HepG2 (cell line): ENCODE measurements around the gene SPON2. TPM values are rescaled to one million over a fixed set of nuclear protein-coding genes. Genes with fewer than 3 reads are reported as not detected.

Source experiments
- ATAC-seq: fragments of 200-7000 bp; cut with Tn5 transposase; 3 replicates; pipeline ENCODE4 v1.9.1; 2020; ENCODE audit warnings: mild to moderate bottlenecking, moderate library complexity
- BruUV-seq: library from RNA; stranded (reverse); fragments of 400-500 nt; replicated peaks from 2 replicates; lab custom pipeline; 2021; lab: Mats Ljungman, UMichigan
- CTCF ChIA-PET: fragments of 300-600 bp; formaldehyde crosslinking; extraction: SDS; loops from one replicate; lab custom pipeline; 2021; ENCODE audit warnings: low total read pairs, inconsistent platforms, low intra/inter-chr PET ratio; lab: Yijun Ruan, JAX
- POLR2A ChIA-PET: fragments of 350-600 bp; sonication (Branson Sonifier 250); formaldehyde crosslinking; loops from one replicate; lab custom pipeline; 2020; ENCODE audit warnings: antibody characterized with exemption, inconsistent platforms; lab: Yijun Ruan, JAX
- DNase-seq: peaks from one replicate; pipeline ENCODE4 v3.0.0-alpha.2; 2015; ENCODE audit warnings: low spot score
- FAIRE-seq: peaks from 3 replicates; lab custom pipeline; 2011; peaks lifted over from hg19 to GRCh38; lab: Jason Lieb, UNC
- H2AFZ ChIP-seq: one replicate; pipeline ENCODE4 v1.6.1; 2011; ENCODE audit warnings: low read length, inconsistent platforms
- H3K27ac ChIP-seq: fragments of 300-600 bp; 3 replicates; pipeline ENCODE4 v1.8.0; 2011; ENCODE audit warnings: mixed run types, mild to moderate bottlenecking, mixed read lengths, low read length, inconsistent platforms; ENCODE audit not compliant: insufficient read depth; ENCODE audit errors: extremely low read length
- H3K27me3 ChIP-seq, 2 experiments: fragments of 200-600 bp in 1 of 2; 2 replicates in 1 of 2; 3 replicates in 1 of 2; pipeline versions ENCODE4 v1.6.0 to v1.8.0; 2011; ENCODE audit warnings: low read length in 2 of 2, mild to moderate bottlenecking in 2 of 2, moderate library complexity in 2 of 2, inconsistent platforms in 1 of 2; ENCODE audit not compliant: insufficient read depth in 2 of 2, control insufficient read depth in 1 of 2
- H3K36me3 ChIP-seq, 2 experiments: fragments of 200-600 bp in 1 of 2; replicated peaks in 1 of 2; 2 replicates in 1 of 2; 3 replicates in 1 of 2; pipeline versions ENCODE4 v1.5.1 to v1.8.0; 2011; ENCODE audit warnings: low read length in 2 of 2, inconsistent platforms in 1 of 2; ENCODE audit not compliant: insufficient read depth in 2 of 2, control insufficient read depth in 1 of 2
- H3K4me1 ChIP-seq: 2 replicates; pipeline ENCODE4 v1.5.1; 2012; ENCODE audit warnings: low read length, inconsistent platforms; ENCODE audit not compliant: insufficient read depth
- H3K4me2 ChIP-seq: 2 replicates; pipeline ENCODE4 v1.6.0; 2011; ENCODE audit warnings: low read depth, low read length, inconsistent platforms
- H3K4me3 ChIP-seq, 3 experiments: fragments of 200-600 bp in 1 of 3; sonication (generic), shearing (Covaris generic) in 1 of 3; replicated peaks in 1 of 3; 2 replicates each; pipeline ENCODE4 v1.5.1; 2011 to 2016; ENCODE audit warnings: low read length in 3 of 3, inconsistent platforms in 2 of 3, low read depth in 2 of 3, mild to moderate bottlenecking in 2 of 3, control low read depth in 1 of 3, mixed read lengths in 1 of 3; ENCODE audit not compliant: insufficient read depth in 1 of 3
- H3K79me2 ChIP-seq: one replicate; pipeline ENCODE4 v1.6.1; 2011; ENCODE audit warnings: low read length, inconsistent platforms; ENCODE audit not compliant: insufficient read depth
- H3K9ac ChIP-seq: 2 replicates; pipeline ENCODE4 v1.6.0; 2011; ENCODE audit warnings: mild to moderate bottlenecking, low read depth, low read length, inconsistent platforms; ENCODE audit not compliant: insufficient read depth
- H3K9me3 ChIP-seq: 2 replicates; pipeline ENCODE4 v1.5.1; 2012; ENCODE audit warnings: mild to moderate bottlenecking, low read length
- H4K20me1 ChIP-seq: 2 replicates; pipeline ENCODE4 v1.6.0; 2011; ENCODE audit warnings: inconsistent platforms, mild to moderate bottlenecking, low read length, moderate library complexity; ENCODE audit not compliant: insufficient read depth
- ARNT ChIP-seq: fragments of 450-650 bp; IDR thresholded peaks from 2 replicates; pipeline ENCODE4 v1.6.1; 2017
- GPN1 ChIP-seq: sonication (generic); formaldehyde crosslinking; IDR thresholded peaks from 2 replicates; pipeline ENCODE4 v1.5.1; 2020; ENCODE audit warnings: missing genetic modification reagents, borderline replicate concordance
- KAT8 ChIP-seq: IDR thresholded peaks from 2 replicates; pipeline ENCODE4 v1.6.1; 2016; ENCODE audit warnings: missing genetic modification reagents, missing compliant biosample characterization
- MAF1 ChIP-seq: sonication (generic); formaldehyde crosslinking; IDR thresholded peaks from 2 replicates; pipeline ENCODE4 v1.5.0; 2020; ENCODE audit warnings: missing genetic modification reagents, borderline replicate concordance
- MXD1 ChIP-seq: sonication (generic); formaldehyde crosslinking; IDR thresholded peaks from 2 replicates; pipeline ENCODE4 v1.4.0; 2020; ENCODE audit warnings: mild to moderate bottlenecking, missing genetic modification reagents
- NCOR1 ChIP-seq: fragments of 200-600 bp; sonication (generic); IDR thresholded peaks from 2 replicates; pipeline ENCODE4 v1.7.0; 2017; ENCODE audit warnings: antibody characterized with exemption, low read length, borderline replicate concordance
- NFYC ChIP-seq: IDR thresholded peaks from 2 replicates; pipeline ENCODE4 v1.6.1; 2016; ENCODE audit warnings: missing genetic modification reagents, missing compliant biosample characterization
- NR2F1 ChIP-seq, 2 experiments: fragments of 450-650 bp in 1 of 2; formaldehyde crosslinking in 1 of 2; IDR thresholded peaks; 2 replicates each; pipeline versions ENCODE4 v1.5.0 to v1.6.1; 2016 to 2020; ENCODE audit warnings: mild to moderate bottlenecking in 1 of 2, missing compliant biosample characterization in 1 of 2, missing genetic modification reagents in 1 of 2, moderate library complexity in 1 of 2
- RELA ChIP-seq: sonication (generic); formaldehyde crosslinking; IDR thresholded peaks from 2 replicates; pipeline ENCODE4 v1.4.0; 2020; ENCODE audit warnings: missing genetic modification reagents
- STAG1 ChIP-seq: sonication (generic); formaldehyde crosslinking; IDR thresholded peaks from 2 replicates; pipeline ENCODE4 v1.4.0; 2020; ENCODE audit warnings: missing genetic modification reagents
- TFDP1 ChIP-seq: IDR thresholded peaks from 2 replicates; pipeline ENCODE4 v1.6.1; 2016; ENCODE audit warnings: missing compliant biosample characterization, missing genetic modification reagents, borderline replicate concordance
- ZKSCAN5 ChIP-seq: sonication (generic); formaldehyde crosslinking; IDR thresholded peaks from 2 replicates; pipeline ENCODE4 v1.5.1; 2020; ENCODE audit warnings: mild to moderate bottlenecking, missing genetic modification reagents
- ZNF136 ChIP-seq: sonication (generic); formaldehyde crosslinking; IDR thresholded peaks from 2 replicates; pipeline ENCODE4 v1.8.1; 2022; ENCODE audit warnings: low read depth, mild to moderate bottlenecking, moderate library complexity, missing genetic modification reagents
- ZNF143 ChIP-seq: sonication (generic); formaldehyde crosslinking; IDR thresholded peaks from 2 replicates; pipeline ENCODE4 v1.4.0; 2020; ENCODE audit warnings: missing genetic modification reagents
- ZSCAN20 ChIP-seq: sonication (generic); formaldehyde crosslinking; IDR thresholded peaks from 2 replicates; pipeline ENCODE4 v1.4.0; 2020; ENCODE audit warnings: missing genetic modification reagents, mild to moderate bottlenecking, borderline replicate concordance
- WGBS: methylation state at CpG from one replicate; pipeline ENCODE4 v1.1.6; 2017; ENCODE audit warnings: low lambda C conversion rate; 5-methylcytosine and 5-hydroxymethylcytosine counted together
- in situ Hi-C: cut with HindIII; loops from 2 replicates; pipeline ENCODE4 v1.10.0; 2017; ENCODE audit warnings: low pct_unique_long_range_greater_than_20kb; ENCODE audit not compliant: extremely low pct_ligation_motif_present
- intact Hi-C: fragments of 100-400 bp; cut with micrococcal nuclease; formaldehyde crosslinking; loops from one replicate; pipeline ENCODE4 v1.10.0; 2022; ENCODE audit not compliant: unreplicated experiment
- polyA plus RNA-seq, 8 experiments: library from polyadenylated mRNA; depleted of rRNA in 3 of 8; stranded (reverse) in 7 of 8; unstranded in 1 of 8; fragments of >200 nt; fragmentation: Illumina TruSeq in 4 of 8; extraction: Trizol in 4 of 8; gene quantifications; 2 replicates each; pipeline versions ENCODE4 v1.2.1 to v1.2.3, GENCODE V29; 2011 to 2016; ENCODE audit warnings: low read depth in 4 of 8, missing spikeins in 1 of 8, mixed read lengths in 1 of 8; ENCODE audit not compliant: insufficient read depth in 1 of 8
- total RNA-seq, 5 experiments: library from RNA; depleted of rRNA; stranded (reverse); fragments of >200 nt; fragmentation: Illumina TruSeq; extraction: Trizol; gene quantifications; 2 replicates each; pipeline ENCODE4 v1.2.3, GENCODE V29; 2016; ENCODE audit warnings: low read depth in 1 of 5
- TF ChIP-seq, protein P1 (sequence below): sonication (generic); formaldehyde crosslinking; IDR thresholded peaks from 2 replicates; pipeline ENCODE4 v1.4.0; 2020; ENCODE audit warnings: missing genetic modification reagents
- TF ChIP-seq, protein P2 (sequence below): sonication (generic); formaldehyde crosslinking; IDR thresholded peaks from 2 replicates; pipeline ENCODE4 v1.5.0; 2020; ENCODE audit warnings: missing genetic modification reagents
- TF ChIP-seq, protein P3 (sequence below): sonication (generic); formaldehyde crosslinking; IDR thresholded peaks from 2 replicates; pipeline ENCODE4 v1.8.0; 2022; ENCODE audit warnings: mild to moderate bottlenecking, missing genetic modification reagents, borderline replicate concordance

The SPON2 gene
- total and polyA plus RNA-seq, 2 of the 13 experiments (the other 11 are each of a cell fraction or from before 2014, with no cell fraction given): 17.4 to 55.2 TPM

- TF ChIP-seq NCOR1 (no peak), ZSCAN20 (CRISPR knock-in tag) (no peak), MAF1 (CRISPR knock-in tag) (no peak)
- TF ChIP-seq, protein P1, sequence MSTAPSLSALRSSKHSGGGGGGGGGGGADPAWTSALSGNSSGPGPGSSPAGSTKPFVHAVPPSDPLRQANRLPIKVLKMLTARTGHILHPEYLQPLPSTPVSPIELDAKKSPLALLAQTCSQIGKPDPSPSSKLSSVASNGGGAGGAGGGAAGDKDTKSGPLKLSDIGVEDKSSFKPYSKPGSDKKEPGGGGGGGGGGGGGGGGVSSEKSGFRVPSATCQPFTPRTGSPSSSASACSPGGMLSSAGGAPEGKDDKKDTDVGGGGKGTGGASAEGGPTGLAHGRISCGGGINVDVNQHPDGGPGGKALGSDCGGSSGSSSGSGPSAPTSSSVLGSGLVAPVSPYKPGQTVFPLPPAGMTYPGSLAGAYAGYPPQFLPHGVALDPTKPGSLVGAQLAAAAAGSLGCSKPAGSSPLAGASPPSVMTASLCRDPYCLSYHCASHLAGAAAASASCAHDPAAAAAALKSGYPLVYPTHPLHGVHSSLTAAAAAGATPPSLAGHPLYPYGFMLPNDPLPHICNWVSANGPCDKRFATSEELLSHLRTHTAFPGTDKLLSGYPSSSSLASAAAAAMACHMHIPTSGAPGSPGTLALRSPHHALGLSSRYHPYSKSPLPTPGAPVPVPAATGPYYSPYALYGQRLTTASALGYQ (CRISPR knock-in tag): no peak
These were observed 7.9 kb downstream of the SPON2 start (continued) for GRCh38 chr4:1164444-1164843.

GRCh38 chr4:1164040-1164439 is 8.3 kb downstream of the SPON2 start:
- Histone ChIP-seq H3K79me2 (no peaks in the 10 kb centered on the region), H3K36me3 (no peaks in the 10 kb centered on the region; a peak in 1 of 5 replicates), H3K9ac (no peak overlapping the region), H3K4me3 (no peak overlapping the region), H3K4me2 (no peak overlapping the region), H3K27me3 (peaks cover 2 to 6% of the 10 kb centered on the region in 2 experiments; a peak in 3 of 5 replicates), H3K4me1 (peaks cover 5% of the 10 kb centered on the region; the same call in 1 of the 2 replicates), H2AFZ (no peak overlapping the region), H4K20me1 (no peaks in the 10 kb centered on the region), H3K9me3 (no peaks in the 10 kb centered on the region), H3K27ac (no peak overlapping the region)
- WGBS: 24% methylated on average over 4 of the region's 4 CpGs
- ATAC-seq (no peak), FAIRE-seq (no peak), DNase-seq (no peak)
- BruUV-seq: no TSS peak
- in situ Hi-C loops: no loop called here
- CTCF ChIA-PET: no interaction called here
- POLR2A ChIA-PET: no interaction called here
- intact Hi-C loops: no loop called here
- TF ChIP-seq KAT8 (no peak), ZNF136 (CRISPR knock-in tag) (no peak), RELA (CRISPR knock-in tag) (no peak), NR2F1 (CRISPR knock-in tag; IDR thresholded peaks at IDR 0.05) (no peak), MXD1 (no peak), NFYC (no peak), ZNF143 (no peak), ARNT (no peak), ZKSCAN5 (CRISPR knock-in tag) (no peak), GPN1 (CRISPR knock-in tag) (no peak), STAG1 (CRISPR knock-in tag) (no peak), TFDP1 (CRISPR knock-in tag) (no peak)
- TF ChIP-seq, protein P2, sequence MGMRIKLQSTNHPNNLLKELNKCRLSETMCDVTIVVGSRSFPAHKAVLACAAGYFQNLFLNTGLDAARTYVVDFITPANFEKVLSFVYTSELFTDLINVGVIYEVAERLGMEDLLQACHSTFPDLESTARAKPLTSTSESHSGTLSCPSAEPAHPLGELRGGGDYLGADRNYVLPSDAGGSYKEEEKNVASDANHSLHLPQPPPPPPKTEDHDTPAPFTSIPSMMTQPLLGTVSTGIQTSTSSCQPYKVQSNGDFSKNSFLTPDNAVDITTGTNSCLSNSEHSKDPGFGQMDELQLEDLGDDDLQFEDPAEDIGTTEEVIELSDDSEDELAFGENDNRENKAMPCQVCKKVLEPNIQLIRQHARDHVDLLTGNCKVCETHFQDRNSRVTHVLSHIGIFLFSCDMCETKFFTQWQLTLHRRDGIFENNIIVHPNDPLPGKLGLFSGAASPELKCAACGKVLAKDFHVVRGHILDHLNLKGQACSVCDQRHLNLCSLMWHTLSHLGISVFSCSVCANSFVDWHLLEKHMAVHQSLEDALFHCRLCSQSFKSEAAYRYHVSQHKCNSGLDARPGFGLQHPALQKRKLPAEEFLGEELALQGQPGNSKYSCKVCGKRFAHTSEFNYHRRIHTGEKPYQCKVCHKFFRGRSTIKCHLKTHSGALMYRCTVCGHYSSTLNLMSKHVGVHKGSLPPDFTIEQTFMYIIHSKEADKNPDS (CRISPR knock-in tag): no peak
- TF ChIP-seq, protein P3, sequence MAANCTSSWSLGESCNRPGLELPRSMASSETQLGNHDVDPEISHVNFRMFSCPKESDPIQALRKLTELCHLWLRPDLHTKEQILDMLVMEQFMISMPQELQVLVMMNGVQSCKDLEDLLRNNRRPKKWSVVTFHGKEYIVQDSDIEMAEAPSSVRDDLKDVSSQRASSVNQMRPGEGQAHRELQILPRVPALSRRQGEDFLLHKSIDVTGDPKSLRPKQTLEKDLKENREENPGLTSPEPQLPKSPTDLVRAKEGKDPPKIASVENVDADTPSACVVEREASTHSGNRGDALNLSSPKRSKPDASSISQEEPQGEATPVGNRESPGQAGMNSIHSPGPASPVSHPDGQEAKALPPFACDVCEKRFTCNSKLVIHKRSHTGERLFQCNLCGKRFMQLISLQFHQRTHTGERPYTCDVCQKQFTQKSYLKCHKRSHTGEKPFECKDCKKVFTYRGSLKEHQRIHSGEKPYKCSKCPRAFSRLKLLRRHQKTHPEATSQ (CRISPR knock-in tag): no peak
